IPS DF 19.7 (cell line): ENCODE data around the gene PDZD2.
"Not testable (repeated sequence)": the region's sequence is repeated elsewhere in the genome, so short reads cannot be mapped to it uniquely, and the experiment has no call there.

Experiments
- DNase-seq: peaks from one replicate; pipeline ENCODE4 v3.0.0-alpha.2; 2013; ENCODE audit warnings: low read depth, low spot score

Gene PDZD2

DNA sequence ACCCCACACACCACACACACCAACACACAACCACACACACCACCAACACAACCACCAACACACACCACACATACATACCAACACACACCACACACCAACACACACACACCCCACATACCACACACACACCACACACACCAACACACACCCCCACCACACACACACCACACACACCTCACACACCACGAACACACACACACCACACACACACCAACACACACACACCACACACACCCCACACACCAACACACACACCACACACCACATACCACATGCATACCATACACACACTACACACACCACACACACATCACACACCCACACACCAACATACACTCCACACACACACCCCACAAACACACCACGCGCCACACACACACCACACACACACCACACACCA is 363.8 kb downstream of the PDZD2 start:
- no peak for DNase-seq

GRCh38 chr5:32003981-32004380 is 365.1 kb downstream of the PDZD2 start:
- DNase-seq, result no peak

DNA sequence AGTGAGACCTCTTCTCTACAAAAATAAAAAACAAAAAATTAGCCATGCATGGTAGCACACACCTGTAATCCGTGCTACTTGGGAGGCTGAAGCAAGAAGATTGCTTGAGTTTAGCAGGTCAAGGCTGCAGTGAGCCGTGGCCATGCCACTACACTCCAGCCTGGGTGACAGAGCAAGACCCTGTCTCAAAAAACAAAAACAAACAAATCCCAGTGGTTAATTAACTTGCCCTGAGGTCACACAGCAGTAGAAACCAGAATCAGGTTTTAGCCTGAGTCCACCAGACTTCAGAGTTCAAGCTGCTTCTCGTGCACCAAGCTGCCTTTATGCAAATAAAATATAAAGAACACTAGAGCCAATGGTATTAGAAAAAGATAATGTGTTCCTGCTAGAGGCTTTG is 365.5 kb downstream of the PDZD2 start:
- no peak for DNase-seq

DNA sequence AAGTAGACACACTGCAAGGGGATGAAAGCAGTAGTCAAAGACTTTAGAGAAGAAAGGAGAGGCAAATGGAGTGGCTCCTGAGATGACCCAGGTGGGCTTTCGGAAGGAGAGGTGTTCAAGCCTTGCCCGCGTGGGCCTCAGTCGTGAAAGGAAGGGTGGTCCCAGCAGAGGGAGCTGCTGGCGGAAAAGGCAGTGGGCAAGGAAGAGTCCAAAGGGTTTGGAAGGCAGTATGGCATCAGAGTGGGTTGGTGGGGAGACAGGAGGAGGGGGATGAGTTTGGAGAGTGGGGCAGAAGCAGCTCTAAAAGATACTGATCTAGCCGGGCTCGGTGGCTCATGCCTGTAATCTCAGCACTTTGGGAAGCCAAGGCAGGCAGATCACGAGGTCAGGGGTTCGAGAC is 369.8 kb downstream of the PDZD2 start:
- DNase-seq, result no peak

- no peak for DNase-seq
Observed at GRCh38 chr5:32013658-32014057, 374.7 kb downstream of the PDZD2 start.

DNA sequence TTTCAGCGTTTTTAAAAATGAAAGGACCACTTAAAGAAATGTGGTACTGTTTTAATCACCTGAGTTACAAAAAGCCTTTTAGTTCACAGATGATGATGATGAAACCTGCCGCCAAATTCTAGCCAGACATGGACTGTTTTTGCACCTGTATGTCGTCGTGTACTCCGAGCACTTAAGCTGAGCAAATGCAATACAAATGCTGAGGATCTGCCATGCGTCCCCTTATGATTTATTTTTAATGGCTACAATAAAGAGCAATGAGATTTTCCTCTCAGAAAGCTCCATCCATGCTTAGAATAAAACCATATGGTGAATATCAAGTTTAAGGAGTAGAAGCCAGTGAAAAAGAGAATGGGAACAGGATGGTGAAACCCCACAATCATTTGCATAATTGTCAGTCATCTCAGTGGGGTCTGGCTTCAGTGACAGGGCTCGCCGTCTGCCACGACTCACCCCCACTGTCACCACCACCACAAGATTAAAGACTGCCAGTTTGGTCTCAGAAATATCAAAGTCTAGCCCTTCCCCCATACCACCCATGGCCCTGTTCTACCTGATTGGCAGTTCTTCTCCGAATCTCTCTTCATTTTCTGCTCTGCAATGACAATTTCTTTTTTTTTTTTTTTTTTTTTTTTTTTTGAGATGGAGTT is 375.3 kb downstream of the PDZD2 start:
- no peak for DNase-seq

GRCh38 chr5:32015262-32015661 is 376.3 kb downstream of the PDZD2 start:
- not testable (repeated sequence) for DNase-seq

DNA sequence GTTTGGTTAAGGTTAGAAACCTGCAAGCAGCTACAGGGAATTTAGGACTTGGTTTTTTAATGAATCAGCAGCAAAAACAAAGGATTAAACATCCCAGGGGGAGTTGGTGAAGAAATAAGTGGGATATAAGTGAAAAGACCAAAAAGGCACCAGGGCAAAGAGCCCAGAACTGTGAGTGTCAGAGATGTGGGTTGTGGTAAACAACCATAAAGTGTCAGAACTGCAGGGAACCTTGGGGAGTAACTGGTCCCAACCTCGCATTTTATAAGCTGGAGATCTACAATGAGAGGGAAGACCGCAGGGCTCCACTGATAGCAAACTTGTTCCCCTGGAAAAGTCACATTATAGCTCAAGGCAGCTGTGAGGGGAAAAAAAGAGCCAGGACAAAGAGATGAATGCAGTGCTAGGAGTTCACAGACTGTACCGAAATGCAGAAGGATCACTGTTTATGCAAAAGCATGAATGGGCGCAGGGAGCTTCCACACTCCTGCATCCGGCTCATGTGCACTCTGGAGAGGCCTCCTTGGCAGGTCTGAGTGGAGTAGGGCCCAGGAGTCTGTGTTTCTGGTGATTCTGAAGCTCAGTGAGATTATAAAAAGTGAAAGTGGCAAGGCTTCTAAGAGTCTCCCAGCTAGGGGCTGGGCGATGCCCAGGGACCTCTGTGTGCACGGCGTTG is 378.9 kb downstream of the PDZD2 start:
- no peak for DNase-seq

DNA sequence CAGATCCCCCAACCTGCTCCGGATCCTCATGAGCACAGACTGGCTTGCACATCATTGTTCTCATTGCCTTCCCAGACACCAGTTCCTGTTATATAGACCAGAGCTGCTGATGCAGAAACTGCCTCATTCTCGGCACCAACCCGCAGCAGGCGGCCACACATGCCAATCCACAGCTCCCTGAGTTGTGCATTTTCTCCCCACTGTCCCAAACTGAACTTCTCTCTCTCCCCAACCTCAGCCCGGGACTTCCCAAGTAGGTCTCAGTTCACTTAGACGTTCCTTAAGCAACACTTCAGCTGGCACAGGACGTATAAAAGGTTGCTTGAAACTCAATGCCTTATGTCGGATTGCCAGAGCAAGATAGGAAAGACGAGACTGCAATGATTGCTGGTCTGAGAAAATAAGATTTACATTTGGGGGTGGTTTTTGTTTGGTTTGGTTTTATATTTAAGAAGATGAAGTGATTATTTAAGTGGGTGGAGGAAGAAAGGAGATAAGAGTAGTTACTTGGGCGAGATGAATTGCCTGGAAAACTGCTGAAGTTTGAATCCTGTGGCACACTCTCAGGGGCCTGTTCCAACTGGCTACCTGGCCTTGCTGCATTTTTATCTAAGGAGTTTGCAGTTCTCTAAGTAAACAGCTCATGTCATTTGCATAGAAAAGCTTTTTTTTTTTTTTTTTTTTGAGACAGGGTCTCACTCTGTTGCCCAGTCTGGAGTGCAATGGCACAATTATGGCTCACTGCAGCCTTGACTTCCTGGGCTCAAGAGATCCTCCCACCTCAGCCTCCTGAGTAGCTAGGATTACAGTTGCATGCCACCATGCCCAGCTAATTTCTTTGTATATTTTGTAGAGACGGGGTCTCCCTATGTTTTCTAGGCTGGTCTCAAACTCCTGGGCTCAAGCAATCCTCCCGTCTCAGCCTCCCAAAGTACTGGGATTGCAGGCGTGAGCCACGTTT is 379.8 kb downstream of the PDZD2 start:
- DNase-seq, result no peak

GRCh38 chr5:32020271-32020670 is 381.3 kb downstream of the PDZD2 start:
- no peak for DNase-seq

DNA sequence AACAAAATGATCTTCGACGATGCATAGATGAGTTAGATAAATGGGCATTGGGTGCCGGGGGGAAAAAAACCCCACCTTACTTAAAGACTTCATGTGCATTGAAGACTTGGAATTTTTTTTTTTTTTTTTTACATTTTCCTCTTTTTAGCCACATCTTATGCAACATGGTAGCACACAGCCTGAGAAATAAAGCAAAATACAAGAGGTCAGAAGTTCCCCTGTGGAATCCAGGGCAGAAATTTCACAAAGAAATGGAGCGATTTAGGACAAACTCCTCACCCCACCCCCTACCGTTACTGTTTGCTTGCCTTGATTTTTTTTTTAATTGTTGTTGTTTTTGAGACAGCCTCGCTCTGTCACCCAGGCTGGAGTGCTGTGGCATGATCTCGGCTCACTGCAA is 382.0 kb downstream of the PDZD2 start:
- DNase-seq, result no peak

DNA sequence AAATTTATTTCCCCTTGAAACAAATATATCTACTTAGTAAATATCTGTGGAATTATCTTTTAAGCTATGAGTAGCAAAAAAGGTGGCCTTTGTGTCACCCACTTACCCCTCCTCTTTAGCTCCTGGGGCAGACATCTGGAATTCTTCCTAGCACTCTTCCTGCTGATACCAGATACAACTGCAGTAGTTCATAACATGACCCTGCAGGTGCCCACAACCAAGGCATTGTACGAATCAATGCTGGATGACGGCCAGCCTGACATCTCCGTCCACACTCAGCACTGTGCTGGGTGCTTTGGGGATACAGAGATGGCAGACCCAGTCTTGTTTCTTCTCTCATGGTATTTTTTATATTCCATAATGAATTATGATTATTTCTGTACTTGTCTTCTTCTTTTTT is 382.8 kb downstream of the PDZD2 start:
- DNase-seq, result no peak

GRCh38 chr5:32022638-32023037 is 383.7 kb downstream of the PDZD2 start:
- no peak for DNase-seq

DNA sequence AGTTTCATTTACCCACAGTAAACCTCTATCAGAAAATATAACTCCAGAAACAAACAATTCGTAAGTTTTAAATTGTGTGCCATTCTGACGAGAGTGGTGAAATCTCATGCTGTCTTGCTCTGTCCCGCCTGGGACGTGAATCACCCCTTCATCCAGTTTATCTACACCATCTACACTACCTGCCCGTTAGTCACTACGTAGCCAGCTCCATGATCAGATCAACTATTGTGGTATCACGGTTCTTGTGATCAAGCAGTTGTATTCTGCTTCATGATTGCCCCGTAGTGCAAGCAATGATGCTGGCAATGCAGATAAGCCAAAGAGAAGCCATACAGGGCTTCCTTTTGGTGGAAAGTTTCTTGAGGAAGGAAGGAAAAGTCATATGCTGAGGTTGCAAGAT is 384.9 kb downstream of the PDZD2 start:
- DNase-seq, result no peak

- DNase-seq, result no peak
Observed at GRCh38 chr5:32024751-32025150, 385.8 kb downstream of the PDZD2 start.

DNA sequence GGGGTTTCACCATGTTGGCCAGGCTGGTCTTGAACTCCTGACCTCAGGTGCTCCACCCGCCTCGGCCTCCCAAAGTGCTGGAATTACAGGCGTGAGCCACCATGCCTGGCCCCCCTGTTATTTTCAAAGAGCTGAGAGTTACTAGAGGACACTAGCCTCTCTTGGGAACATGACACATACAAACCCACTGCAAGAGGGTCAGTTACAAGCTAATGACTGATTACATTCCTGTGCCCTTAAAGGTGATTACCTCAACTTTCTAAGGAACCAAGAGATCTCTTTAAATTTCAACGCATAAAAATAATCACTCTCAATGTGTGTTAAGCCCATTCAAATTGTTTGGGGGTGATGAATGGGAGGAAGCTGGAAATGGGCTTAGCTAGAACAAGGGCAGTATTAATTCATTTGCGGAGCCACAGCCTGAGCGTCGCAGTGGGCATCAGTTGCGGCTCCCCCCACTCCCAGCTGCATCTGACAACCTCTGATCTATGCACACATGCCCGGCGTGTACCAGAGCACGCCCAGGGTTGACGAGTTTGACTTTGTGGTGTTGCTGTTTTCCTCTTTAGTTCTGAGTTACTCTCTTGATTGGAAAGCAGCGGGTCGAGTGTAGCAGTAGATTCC is 388.3 kb downstream of the PDZD2 start:
- DNase-seq, result no peak

DNA sequence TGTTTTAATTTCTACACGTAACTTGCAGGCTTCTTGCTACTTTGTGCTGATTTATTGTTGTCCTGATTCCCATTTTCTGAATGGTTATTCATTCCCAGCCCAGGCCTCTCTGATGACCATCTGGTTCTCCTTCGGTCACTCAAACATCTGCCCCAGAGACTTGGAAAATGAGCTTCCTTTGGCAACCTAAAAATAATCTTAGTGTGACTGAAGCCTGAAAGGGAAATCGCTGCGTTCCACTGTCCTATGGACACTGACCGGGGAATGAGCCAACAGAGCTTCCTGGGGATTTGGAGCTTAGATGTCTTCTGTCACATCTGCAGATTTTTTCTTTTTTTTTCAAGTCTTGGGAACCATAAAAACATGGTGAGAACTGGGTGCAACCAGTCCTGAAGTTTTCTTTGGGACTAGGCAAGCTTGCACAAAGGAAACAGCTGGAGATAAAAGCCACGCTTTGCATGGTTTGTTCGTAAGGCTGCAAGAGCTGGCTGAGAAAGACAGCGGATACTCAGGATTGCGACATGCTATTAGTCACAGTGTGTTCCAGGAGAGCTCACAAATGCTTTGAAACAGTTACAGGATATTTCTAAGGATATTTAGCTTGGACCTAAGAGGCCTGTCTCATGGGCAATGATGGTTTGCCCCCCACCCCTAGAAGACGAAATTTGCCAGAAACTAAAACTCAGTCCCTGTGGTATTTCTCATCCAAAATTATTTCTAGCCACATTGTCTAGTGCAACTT is 389.0 kb downstream of the PDZD2 start:
- DNase-seq, result peak; percentile 68

GRCh38 chr5:32029261-32029660 is 390.3 kb downstream of the PDZD2 start:
- no peak for DNase-seq

DNA sequence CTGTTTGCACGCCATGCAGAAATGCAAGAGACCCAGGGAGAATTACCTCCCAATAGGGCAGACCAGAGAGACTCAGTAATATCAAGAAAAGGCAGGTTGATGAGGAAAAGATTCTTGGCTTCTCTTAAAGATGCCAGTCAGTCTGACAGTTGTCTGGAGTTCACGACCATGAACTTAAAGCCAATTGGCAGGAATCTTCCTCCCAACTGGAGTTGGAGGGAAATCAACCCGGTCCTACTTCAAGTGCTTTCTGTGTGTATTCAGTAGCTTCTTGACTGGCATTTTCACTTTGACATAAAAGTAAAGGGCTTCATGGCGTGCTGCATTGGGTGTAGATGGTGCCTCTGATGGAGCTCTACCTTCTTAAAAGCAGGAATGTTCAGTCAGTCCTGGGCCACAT is 390.9 kb downstream of the PDZD2 start:
- DNase-seq, result no peak

GRCh38 chr5:32030222-32030621 is 391.3 kb downstream of the PDZD2 start:
- no peak for DNase-seq

GRCh38 chr5:32030686-32031085 is 391.8 kb downstream of the PDZD2 start:
- no peak for DNase-seq
